GM18502 (cell line): Measurements from ENCODE around the gene CFAP74.
"Not testable (repeated sequence)": the region's sequence is repeated elsewhere in the genome, so short reads cannot be mapped to it uniquely, and the experiment has no call there.

ENCODE experiments used
- ATAC-seq: cut with Tn5 transposase; IDR thresholded peaks from one replicate; pipeline ENCODE4 v1.9.1; 2021; ENCODE audit warnings: mild to moderate bottlenecking; ENCODE audit not compliant: unreplicated experiment, poor library complexity

Gene CFAP74

DNA sequence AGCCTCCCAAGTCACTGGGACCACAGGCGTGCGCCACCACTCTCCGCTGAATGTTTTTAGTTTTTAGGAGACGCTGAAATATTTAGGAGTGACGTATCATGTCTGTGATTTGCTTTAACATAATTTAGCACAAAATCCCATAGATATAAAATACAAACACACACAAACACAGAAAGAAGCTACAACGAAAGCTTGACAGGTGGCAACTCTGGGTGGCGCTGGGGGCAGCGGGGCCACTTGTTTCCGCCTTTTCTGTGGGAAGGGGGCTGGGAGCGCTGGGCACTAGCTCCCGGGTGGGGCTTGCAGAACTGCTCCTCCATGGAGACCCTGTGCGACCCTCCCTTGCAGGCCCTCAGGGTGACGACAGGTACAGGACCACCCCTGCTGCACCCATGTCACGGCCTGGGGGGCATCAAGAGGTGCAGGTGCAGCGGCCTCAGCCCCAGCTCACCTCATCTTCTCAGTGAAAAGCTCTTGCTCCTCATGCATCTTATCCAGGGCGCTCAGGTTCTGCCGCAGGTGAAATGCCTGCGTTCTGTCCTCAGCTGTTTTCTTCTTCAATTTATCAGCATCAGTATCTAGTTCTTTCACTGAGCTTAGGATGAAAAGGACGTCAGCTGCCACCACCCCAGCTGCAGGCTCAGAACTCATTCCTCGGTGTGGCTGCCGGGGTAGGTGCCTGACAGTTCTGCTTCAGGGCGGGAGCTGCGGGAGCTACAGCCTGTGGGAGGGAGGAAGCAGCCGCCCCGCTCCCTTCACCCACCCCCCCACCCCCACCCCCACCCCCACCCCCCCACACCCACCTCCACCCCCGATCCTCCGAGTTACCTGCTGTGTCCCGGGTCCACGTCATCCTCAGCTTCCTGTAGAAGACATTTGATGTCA, 15.3 kb downstream of the CFAP74 start:
- ATAC-seq, result no peak

GRCh38 chr1:1987142-1987510, 16.5 kb downstream of the CFAP74 start:
- ATAC-seq, result no peak

DNA sequence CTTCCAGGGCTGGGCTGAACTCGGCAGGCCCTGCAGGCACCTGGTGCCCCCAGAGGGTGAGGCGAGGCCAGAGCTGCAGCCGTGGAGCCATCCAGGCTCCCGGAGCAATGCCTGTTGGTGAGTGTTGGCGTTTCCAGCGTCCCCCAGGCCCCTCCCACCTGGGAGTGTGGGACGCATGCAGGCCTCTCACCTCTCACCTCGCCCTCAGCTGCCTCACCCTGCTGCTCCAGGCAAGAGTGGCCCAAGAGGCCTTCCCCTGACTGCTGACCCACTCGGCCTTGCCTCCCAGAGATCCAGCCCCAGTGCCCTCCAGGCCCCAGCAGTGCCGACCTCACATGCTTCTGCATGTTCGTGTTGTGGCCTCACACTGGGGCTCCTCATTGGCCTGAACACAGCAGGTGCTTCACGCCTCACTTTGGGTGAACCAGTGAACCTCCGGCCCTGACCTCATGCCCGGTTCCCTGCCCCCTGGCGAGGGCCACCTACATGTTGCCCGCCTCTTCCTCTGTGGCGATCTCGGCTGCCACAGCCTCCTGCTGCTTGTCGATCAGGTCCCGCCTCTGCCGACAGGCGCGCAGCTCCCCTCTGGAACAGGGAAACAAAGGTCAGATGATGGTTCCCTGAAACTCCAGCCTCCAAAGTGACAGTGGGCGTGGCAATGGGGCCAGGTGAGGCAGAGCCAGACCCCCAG, 17.0 kb downstream of the CFAP74 start:
- ATAC-seq, result no peak

GRCh38 chr1:1985375-1986050, 18.1 kb downstream of the CFAP74 start:
- no peak for ATAC-seq

GRCh38 chr1:1984560-1985070, 19.0 kb downstream of the CFAP74 start:
- ATAC-seq, result no peak

DNA sequence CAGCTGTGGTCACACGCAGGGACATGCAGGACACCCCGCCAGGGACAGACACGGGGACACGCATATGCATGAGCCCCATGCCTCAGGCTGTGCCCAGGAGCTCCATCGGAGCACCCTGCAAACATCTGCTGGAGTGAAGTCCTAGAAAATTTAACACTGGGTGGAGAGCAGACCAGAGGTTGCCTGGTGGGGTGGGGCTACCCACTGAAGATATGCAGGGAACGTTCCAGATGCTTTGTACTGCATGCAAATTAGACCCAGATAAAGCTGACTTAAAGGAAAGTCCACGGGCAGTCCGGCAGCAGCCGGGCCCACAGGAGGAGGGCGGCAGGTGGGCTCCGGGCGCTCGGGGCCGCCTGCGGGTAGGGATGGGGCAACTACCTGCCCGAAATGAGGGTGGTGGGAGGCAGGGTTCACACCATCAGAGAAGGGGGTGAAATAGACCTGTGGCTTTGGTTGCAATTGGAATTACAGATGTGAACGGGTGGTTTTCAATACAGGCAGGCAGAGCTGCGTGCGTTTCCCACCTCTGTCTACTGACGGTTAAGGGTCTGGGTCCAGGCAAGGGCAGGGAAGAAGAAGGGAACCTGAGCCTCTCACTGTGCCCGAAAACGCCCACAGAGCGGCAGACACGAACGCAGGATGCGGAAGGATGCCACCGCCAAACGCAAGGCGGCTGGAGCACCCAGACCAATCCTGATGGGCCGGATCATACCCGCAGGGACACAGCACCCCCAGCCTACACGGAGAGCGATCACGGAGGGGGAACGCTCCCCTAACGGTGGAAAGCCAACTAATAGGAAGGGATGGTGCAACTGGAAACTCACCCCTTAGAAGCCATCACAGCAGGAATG, 21.0 kb downstream of the CFAP74 start:
- no peak for ATAC-seq

DNA sequence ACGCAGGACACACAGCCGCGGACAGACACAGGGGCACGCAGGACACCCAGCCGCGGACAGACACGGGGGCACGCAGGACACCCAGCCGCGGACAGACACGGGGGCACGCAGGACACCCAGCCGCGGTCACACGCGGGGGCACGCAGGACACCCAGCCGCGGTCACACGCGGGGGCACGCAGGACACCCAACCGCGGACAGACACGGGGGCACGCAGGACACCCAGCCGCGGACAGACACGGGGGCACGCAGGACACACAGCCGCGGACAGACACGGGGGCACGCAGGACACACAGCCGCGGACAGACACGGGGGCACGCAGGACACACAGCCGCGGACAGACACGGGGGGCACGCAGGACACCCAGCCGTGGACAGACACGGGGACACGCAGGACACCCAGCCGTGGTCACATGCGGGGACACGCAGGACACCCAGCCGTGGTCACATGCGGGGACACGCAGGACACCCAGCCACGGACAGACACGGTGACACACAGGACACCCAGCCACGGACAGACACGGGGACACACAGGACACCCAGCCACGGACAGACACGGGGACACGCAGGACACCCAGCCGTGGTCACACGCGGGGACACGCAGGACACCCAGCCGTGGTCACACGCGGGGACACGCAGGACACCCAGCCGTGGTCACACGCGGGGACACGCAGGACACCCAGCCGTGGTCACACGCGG, 21.8 kb downstream of the CFAP74 start:
- not testable (repeated sequence) for ATAC-seq

DNA sequence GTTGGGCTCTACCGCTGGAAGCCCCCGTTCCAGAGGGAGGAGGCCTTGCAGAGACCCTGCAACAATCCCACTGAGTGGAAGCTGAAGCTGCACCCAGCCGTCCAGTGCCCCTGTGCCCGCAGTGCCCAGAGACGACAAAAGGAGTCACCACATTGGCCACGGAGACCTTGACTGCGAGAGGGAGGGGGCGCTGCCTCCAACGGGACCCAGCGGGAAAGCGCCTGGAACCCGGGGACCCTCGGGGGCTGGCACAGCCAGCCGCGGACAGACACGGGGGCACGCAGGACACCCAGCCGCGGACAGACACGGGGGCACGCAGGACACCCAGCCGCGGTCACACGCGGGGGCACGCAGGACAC, 22.5 kb downstream of the CFAP74 start:
- ATAC-seq, result no peak

GRCh38 chr1:1980467-1981141, 23.0 kb downstream of the CFAP74 start:
- no peak for ATAC-seq

DNA sequence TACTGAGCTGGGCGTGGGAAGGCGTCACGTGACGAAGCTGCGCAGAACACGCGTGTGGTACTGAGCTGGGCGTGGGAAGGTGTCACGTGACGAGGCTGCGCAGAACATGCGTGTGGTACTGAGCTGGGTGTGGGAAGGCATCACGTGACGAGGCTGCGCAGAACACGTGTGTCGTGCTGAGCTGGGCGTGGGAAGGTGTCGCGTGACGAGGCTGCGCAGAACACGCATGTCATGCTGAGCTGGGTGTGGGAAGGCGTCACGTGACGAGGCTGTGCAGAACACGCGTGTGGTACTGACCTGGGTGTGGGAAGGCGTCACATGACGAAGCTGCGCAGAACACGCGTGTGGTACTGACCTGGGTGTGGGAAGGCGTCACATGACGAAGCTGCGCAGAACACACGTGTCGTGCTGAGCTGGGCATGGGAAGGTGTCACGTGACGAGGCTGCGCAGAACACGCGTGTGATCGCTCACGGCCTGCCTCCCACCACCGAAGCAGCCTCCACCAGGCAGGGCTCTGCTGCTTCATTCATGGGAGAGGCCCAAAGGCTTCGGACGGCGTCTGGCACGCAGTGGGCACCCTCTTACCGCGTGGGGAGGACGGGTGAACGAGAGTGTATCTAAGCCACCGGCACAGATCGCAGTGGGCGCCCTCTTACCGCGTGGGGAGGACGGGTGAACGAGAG, 24.0 kb downstream of the CFAP74 start:
- no peak for ATAC-seq

DNA sequence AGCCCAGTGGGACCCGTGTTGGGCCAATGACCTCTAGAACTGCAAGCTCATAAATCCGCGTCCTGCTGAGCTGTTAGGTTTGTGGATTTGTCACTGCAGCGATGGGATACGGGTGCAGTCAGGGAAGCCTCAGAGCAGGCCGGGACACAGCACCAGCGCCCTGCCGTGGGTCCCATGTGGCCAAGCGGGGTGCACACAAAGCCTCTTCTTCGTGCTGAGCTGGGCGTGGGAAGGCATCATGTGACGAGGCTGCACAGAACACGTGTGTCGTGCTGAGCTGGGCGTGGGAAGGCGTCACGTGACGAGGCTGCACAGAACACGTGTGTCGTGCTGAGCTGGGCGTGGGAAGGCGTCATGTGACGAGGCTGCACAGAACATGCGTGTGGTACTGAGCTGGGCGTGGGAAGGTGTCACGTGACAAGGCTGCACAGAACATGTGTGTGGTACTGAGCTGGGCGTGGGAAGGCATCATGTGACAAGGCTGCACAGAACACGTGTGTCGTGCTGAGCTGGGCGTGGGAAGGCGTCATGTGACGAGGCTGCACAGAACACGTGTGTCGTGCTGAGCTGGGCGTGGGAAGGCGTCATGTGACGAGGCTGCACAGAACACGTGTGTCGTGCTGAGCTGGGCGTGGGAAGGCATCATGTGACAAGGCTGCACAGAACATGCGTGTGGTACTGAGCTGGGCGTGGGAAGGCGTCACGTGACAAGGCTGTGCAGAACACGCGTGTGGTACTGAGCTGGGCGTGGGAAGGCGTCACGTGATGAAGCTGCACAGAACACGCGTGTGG, 24.7 kb downstream of the CFAP74 start:
- not testable (repeated sequence) for ATAC-seq

- no peak for ATAC-seq
These were observed 25.5 kb downstream of the CFAP74 start for GRCh38 chr1:1978108-1978507.

- ATAC-seq, result no peak
These were observed 27.6 kb downstream of the CFAP74 start for GRCh38 chr1:1976031-1976430.

GRCh38 chr1:1975535-1975934, 28.1 kb downstream of the CFAP74 start:
- no peak for ATAC-seq

- no peak for ATAC-seq
These were observed 28.8 kb downstream of the CFAP74 start for GRCh38 chr1:1974834-1975233.

GRCh38 chr1:1973716-1974642, 29.6 kb downstream of the CFAP74 start:
- ATAC-seq, result no peak
